ENCODE results near the gene ZWILCH.
A peak's percentile ranks its signal among the peaks of the same experiment; 100 is the strongest.
"Not testable (repeated sequence)": the region's sequence is repeated elsewhere in the genome, so short reads cannot be mapped to it uniquely, and the experiment has no call there.

The ZWILCH gene

DNA sequence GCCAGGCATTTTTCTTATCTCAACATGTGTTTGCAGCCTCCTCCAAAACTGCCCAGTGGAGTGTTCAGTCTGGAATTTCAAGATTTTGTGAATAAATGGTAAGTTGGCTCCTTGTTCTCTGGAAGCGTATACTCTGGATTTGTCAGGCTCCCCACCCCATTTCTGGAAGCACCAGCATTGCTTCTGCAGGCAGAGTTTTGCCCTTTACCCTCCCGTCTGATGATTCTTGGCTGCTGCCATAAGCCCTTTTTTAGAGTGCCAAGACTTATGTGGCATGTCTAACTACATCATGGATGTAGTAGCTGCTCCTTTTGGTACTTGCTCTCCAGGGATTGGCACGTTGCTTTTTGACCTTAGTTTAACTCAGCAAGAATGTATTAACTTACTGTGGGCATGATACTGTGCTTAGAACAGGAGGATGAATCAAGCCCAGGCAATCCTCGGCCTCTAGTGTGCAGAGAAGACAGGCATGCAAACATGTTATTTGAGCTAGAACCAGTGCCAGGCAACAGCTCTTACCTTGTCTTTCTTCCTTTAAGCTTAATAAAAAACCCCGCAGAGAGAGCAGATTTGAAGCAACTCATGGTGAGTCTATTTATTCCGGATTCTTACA is 15.8 kb upstream of the ZWILCH start:
- DNase-seq = peak; percentile 42

DNA sequence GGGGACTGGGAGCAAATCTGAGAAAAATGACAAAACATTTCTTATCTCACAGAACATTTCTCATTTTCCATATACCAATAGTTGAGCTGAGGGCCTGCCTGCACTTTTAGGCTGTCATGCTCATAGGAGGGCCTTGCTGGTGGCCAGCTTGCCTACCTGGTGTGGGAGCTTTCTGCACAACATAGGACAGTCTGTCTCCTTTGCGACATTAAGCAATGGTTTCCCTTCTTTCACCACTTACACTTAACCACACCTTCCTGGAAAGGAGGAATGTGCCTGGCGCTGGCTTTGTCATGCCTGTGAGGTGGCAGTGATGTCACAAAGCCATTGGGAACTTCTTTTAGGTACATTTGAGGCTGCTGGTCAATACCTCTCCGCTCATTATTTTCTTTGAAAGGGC is 13.3 kb upstream of the ZWILCH start:
- DNase-seq = peak; percentile 49

DNA sequence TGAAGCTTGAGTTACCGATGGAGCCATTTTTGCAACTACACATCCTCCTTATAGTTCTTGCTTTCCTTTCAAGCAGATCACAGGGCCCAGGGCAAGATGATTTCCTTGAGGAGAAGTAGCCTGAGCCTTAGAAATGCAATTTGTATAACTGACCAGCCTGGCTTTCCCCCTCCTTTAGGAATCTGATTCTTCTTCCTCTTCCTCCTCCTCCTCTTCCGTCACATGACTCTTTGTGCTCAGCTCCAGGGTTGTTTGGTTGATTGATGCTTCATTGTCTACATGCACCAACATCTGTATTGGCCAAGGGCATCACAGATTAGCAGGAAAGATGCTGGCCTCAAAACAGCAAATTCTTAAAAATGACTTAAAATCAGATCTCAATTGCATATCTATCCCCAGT is 10.9 kb upstream of the ZWILCH start:
- DNase-seq = peak; percentile 37

DNA sequence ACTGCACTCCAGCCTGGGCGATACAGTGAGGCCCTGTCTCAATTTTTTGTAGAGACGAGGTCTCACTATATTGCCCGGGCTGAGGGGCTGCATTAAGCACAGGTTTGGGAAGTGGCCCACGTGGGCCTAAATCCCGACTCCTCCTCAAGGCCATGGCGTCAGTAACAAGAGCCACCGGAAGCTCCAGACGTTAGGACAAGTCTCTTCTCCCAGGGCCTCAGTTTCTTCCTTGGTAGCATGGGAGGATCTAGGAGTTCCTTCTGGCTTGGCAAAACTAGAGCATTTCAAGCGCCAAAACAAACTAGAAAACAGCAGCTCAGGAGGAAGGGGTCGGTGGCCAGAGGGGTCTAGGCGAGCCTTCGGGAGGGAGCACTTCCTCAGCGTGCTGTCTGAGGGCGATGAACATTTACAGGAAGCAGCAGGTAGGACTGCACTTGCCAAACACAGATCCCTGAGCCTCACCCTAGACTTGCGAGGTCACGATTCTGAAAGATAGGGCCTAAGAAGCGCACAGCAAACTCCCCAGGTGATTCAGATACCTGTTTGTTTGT is 8.1 kb upstream of the ZWILCH start:
- no peak for DNase-seq

DNA sequence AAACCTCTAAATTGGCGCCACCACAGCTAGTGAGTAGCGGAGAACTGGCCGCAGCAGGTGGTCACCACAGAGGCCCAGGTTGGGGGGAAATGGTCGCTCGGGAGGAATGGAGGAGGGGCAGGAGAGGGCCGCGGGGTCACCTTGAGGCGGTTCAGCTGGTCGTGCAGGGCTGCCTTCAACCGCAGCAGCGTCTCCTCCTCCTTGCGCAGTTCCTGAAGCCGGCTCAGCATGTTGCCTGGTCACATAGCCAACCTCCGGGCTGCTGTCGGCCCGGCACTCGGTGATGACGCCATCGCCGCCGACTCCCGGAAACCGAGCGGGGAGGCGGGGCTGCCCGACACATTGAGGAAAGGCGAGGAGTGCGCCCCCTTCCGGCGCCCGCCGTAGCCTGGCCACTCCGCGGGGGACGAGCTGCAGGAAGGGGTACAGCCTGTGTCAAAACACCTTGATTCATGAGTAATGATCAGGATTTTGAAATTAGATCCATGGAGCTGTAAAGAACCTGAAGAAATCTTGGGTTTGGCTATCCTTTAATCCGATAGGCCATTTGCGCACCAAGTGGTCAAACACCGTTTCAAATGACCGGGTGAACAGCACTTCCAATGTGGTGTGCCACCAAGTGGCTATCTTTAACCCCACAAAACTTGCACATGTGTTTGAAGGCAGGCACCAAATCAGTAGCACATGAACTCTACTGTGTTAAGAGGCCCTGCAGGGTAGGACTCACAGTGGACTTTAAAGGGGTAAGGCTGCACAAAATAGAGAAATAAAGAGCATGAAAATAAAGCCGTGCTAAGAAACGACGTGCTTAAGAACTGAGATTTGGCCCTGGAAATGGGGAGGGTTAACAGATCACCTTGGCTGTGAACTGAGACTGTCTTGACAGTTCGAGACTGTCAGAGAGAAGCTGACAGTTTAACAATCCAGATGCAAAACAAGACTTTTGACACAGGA is 7.3 kb upstream of the ZWILCH start, which contains the start of gene SNAPC5:
Gene SNAPC5 (minus strand): TSS at position 261 of the 954 bp plus-strand sequence. CDS start 31 bp downstream, at position 230.
- DNase-seq = peak; percentile 100

DNA sequence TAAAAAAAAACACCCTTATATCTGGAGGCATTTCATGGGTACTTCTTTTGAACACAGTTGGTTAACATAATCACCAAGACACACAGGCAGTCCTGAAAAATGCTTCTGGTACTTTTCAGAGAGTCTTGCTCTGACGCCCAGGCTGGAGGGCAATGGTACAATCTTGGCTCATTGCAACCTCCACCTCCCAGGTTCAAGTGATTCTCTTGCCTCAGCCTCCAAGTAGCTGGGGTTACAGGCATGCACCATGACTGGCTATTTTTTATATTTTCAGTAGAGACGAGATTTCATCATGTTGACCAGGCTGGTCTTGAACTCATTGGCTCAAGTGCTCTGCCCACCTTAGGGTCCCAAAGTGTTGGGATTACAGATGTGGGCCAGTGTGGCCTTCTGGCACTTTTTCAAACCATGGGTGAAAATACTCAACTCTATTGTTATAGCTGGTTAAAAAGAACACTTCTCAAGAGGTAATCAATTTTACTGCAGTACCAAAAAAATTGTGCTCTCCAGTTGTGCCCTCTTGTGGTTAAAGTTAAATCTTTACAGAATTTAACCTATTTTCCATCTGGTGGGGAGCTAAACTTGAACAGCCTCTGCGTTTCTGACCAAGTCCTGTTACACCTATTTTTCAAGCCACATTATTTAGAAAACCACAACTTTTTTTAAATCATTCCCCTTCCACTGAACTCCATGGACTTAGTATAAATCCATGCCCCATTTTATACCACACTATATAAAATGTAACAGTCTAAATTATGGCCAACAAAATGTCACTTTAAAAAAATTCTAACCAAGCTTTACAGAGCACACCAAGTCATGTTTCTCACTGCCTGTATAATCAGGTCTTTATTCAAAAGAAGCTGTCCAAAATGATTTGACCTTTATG is 6.4 kb upstream of the ZWILCH start:
- peak; percentile 58 for DNase-seq

DNA sequence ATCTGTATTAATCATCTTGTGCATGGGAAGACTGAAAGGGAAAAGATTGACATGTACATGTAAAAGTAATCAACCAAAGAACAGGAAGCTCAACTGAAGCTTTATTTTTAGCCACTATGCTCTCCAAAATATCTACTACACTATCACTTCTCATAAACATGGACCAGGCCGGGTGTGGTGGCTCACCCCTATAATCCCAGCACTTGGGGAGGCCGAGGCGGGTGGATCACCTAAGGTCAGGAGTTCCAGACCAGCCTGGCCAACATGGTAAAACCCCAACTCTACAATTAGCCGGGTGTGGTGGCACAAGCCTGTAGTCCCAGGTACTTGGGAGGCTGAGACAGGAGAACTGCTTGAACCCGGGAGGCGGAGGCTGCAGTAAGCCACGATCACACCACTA is 4.8 kb upstream of the ZWILCH start:
- DNase-seq = peak; percentile 50

DNA sequence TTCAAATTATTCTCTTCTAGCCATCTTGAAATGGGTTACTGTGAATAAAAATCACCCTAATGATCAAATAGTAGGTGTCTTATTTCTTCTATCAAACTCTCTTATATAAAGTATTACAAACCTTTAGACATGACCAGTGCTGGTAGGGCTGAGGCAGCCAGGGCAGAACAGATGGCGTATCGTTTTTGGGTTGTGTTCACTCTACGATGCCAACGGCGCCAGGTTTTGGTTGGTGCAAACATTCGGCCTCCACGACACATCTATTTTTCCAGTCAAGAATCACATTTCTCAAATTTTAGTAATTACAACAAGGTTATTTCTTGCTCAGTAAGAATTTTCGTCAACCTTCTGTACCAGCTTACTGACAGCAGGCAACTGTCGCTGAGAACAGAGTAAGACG is 2.6 kb upstream of the ZWILCH start:
- no peak for DNase-seq

DNA sequence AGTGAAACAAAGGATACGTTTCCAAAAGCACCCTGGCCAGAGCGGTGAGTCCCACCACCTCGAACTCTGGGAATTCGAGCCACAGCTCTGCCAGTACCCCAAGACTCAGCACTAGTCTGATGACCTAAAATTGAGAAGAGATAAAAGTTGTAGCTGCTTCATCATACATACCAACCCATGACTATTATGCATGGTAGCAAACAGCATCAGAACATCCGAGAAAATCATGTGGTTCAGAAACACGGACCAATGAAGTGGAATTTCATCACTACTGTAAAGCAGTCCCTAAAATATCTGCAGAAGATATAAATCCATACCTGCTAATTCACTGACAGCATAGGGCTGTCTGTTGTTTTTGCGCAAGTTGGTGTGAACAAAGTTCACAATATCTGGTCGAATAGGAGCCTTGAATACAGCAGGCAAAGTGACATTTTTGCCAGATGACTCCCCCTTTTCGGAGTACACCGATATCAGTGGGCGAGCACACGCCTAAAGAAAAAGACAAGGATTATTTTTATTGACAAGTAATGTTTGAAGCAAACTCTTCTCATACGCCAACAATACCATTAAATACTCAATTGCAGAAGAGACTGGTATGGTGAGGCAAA is 2.0 kb upstream of the ZWILCH start:
- not testable (repeated sequence) for DNase-seq

DNA sequence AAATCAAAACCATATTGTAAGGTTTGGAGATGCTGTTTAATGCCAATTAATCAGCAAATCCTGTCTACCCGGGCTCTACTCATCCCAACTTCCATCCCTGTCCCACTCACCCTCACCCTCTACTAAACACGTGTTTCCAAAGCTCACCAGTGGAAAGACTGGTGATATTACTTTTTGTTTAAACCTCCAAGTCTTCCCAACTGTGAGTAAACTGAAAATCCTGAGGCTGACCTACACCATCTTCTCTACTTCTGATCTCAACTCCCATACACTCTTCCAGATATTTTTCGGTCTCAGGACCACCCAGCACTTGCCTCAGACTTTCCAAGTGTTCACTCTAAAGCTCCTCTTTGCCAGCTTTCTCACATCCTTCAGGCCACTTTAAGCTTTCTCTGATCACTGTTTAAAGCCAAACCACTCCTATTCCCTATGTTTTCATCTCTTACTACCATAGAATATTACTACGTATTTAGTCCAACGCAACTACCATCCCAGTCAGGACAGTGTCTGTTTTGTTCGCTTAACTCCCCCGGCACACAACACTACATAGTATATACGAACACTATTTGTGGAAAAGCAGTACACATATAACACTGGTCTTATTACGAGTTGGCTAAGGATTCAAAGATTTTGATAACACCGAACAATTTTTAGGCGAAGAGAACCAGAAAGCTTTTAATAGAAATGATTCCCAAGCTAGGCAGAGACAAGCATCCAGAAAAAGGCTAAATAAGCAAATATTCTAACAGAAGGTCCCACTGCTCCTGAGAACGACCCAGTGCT is 1.2 kb upstream of the ZWILCH start:
- no peak for DNase-seq

DNA sequence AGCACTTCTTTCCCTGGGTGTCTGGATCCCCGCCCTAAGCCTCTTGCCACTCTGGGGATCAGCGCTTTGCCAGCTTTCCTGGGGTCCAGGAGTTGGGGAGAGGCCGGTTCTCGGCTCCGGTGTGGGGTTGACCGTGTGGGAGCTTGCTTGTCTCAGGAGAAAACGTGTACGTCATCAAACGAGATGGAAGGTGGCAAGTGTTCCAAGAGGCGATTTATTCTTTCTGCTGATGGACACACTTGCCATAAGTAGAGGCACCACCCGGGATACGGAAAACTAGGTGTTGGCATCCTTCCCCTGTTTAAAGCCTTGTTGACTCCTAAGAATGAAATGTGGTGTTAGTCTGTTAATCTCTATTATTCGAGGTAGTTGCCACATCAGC is 295 bp downstream of the ZWILCH start:
- no peak for DNase-seq

DNA sequence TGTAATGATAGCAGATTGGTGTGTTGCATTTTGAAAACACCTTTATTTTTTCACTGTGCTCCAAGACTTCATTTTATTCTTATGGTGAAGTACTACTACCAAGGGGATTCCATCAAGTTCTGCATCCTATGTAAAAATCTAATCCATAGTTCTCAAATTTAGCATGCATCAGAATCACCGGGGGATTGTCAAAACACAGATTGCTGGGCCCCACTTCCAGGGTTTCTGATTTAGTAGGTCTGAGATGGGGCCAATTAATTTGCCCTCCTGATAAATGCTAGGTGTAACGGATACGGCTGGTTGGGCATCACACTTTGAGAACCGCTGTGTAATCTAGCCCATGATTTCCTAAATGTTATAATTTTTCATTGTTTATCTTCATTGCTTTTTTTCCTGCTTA is 692 bp downstream of the ZWILCH start:
- no peak for DNase-seq

DNA sequence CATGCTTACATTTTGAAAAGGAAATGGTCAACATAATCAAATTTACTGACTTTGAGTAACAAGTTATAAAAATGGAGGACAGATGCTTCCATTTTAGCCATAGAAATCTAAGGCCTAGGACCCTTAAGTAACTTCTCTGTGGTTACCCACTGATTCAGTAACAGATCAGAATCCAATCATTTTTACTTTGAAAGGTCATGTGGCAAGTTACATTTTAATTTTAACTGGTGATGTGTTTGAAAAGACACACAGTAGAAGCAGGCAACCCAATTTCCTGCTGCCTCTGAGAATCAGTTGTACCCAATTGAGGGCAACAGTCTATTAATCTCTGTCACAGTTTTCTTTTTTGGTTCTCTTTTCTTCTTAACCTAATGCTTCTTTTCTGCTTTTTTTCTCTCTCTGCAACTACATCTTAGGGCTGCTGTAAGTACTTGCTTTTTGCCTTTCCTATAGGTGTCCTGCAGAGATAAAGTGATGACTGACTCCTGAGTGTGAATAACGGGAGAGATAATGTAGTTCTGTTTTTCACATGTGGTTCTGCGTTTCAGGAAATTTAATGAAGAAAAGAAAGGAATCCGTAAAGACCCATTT is 3.3 kb downstream of the ZWILCH start:
- no peak for DNase-seq

DNA sequence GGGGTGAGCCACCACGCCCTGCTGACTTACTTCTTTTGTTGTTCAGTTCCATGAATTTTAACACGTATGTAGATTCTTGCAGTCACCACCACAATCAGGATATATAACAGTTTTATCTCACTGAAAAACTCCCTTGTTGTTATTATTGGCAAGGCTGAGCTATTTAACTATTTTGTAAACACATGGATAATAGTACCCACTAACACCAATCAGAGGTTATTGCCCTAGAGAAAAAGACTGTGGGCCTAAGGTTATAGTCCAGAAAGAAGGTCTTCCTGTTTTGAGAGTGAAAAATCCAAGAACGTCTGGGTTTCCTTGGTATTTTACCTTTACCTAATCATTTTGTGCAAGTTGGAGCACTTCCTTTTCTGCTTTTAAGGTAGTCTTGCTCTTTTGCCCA is 9.5 kb downstream of the ZWILCH start:
- no peak for DNase-seq

DNA sequence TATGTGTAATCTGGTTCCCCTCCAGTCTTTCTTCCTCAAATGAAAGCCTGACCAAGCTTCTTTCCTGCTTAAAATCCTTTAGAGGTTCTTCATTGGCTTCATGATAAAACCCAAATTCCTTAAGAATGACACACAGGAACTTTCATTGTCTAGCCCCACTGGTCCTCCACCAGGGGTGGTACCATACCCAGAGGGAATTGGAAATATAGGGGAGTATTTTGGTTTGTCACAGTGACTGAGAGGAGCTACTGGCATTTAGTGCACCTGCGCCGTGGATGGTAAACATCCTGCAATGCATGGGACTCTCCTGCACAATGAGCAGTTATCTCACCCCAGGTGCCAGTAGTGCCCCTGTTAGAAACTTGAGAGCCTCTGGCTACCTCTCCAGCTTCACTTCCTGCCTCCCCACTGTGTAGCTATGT is 10.8 kb downstream of the ZWILCH start:
- no peak for DNase-seq

DNA sequence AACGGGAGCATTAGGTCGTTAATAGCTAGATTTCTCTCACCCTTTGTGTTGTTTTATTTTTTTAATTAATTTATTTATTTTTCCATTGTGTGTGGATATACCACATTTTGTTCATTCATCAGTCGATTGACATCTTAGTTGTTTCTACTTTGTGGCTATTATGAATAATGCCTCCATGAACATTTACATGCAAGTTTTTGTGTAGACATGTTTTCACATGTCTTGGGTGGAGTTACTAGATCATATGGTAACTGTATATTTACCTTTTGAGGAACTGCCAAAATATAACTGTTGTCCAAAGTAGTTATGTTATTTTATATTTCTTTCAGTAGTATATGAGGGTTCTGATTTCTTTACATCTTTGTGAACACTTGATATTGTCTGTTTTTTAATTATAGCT is 18.8 kb downstream of the ZWILCH start:
- DNase-seq = no peak

DNA sequence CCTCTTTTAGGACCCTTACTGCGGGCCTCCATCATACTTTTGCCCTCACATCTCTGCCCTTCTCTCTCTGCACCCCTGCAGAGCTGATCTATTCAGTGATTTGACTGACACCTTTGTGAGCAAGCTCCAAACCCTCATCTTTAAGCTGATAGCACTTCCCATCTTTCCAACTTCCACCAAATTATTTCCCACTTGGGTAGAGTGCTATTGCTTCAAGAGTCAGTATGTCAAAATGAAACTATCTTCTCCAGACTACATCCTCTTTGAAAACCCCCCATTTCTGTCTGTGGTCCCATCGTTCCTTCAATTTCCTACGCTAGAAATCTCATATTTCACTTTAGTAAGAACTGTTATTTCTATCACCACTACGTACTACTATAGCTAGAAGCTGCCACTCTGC is 19.7 kb downstream of the ZWILCH start:
- no peak for DNase-seq

DNA sequence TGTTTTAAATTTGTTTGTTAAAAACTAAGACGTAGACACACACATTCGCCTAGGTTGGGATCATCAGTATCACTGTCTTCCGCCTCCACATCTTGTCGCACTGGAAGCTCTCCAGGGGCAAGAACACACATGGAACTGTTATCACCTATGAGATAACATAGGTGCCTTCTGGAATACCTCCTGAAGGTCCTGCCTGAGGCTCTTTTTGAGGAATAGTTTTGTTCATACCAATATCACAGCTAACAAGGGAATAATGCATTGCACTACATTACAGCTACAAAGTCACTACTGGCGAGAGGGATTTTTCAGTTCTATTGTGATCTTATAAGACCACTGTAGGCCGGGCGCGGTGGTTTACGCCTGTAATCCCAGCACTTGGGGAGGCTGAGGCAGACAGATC is 29.9 kb downstream of the ZWILCH start:
- no peak for DNase-seq

DNA sequence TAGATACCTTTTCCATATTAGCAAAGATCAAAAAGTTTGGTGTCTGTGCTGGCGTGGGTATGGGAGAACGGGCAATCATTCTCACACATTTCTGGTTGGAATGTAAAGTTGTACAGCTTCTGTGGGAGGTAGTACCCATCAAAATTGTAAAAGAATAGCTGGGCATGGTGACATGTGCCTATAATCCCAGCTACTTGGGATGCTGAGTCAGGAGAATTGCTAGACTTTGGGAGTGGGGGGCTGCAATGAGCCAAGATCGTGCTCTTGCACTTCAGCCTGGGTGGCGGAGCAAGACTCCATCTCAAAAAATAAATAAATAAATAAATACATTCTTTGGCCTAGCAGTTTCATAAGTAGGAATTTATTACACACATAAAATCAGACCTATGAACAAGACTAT is 37.8 kb downstream of the ZWILCH start:
- DNase-seq = no peak

DNA sequence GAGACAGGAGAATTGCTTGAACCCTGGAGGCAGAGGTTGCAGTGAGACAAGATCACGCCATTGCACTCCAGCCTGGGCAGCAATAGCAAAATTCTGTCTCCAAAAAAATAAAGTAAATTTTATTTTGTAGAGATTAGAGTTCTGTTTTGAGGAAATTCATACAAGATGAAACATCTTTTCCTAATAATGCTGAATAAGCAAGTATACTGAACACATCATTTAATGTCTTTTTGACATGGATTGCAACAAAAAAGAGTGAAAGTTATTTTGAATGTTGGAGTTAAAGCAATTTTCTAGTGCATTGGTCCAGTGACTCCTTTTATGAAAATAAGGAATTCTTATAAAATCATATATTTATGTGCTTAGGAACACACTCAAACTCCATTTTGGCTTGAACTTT is 40.1 kb downstream of the ZWILCH start:
- DNase-seq = no peak

DNA sequence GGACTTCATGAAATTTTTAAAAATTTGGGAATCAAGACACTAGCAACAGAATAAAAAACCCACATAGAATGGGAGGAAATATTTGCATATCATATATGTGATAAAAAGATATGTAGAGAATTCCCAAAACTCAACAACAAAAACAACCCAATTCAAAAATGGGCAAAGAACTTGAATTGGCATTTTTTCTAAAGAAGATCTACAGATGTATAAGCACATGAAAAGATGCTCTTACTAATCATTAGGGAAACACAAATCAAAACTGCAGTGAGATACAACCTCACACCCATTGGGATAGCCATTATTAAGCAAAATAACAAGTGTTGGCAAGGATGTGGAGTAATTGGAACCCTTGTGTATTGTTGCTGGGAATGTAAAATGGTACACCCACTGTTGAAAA is 50.6 kb downstream of the ZWILCH start:
- no peak for DNase-seq
